Keratinocyte (primary cell): ENCODE measurements around the gene SPATS2L. TPM values are rescaled to one million over a fixed set of nuclear protein-coding genes. Genes with fewer than 3 reads are reported as not detected.

Experiments used
- DNase-seq: peaks from one replicate; pipeline ENCODE4 v3.0.0-alpha.2; 2011; ENCODE audit warnings: low read depth, missing footprints, low spot score
- FAIRE-seq: peaks from 2 replicates; lab custom pipeline; 2011; peaks lifted over from hg19 to GRCh38; lab: Jason Lieb, UNC
- H2AFZ ChIP-seq: 2 replicates; pipeline ENCODE4 v1.6.0; 2012; ENCODE audit warnings: low read length, control low read depth, inconsistent platforms; ENCODE audit not compliant: control insufficient read depth
- H3K27ac ChIP-seq: 2 replicates; pipeline ENCODE4 v1.5.1; 2011; ENCODE audit warnings: low read length; ENCODE audit not compliant: control insufficient read depth, insufficient read depth
- H3K27me3 ChIP-seq: 3 replicates; pipeline ENCODE4 v1.6.0; 2011; ENCODE audit warnings: low read length; ENCODE audit not compliant: control insufficient read depth, insufficient read depth; ENCODE audit errors: extremely low read depth
- H3K36me3 ChIP-seq, 2 experiments: 2 replicates in 1 of 2; 3 replicates in 1 of 2; pipeline ENCODE4 v1.5.1; 2011; ENCODE audit warnings: low read length in 2 of 2, mild to moderate bottlenecking in 1 of 2; ENCODE audit not compliant: control insufficient read depth in 2 of 2, insufficient read depth in 2 of 2; ENCODE audit errors: extremely low read depth in 1 of 2
- H3K4me1 ChIP-seq: 3 replicates; pipeline ENCODE4 v1.5.1; 2011; ENCODE audit warnings: low read length; ENCODE audit not compliant: control insufficient read depth, insufficient read depth; ENCODE audit errors: extremely low read depth
- H3K4me2 ChIP-seq: 3 replicates; pipeline ENCODE4 v1.6.0; 2011; ENCODE audit warnings: low read depth, low read length; ENCODE audit not compliant: control insufficient read depth, insufficient read depth; ENCODE audit errors: extremely low read depth
- H3K4me3 ChIP-seq, 3 experiments: fragments of 200-600 bp in 1 of 3; sonication (generic) in 1 of 3; 2 replicates in 2 of 3; 3 replicates in 1 of 3; pipeline ENCODE4 v1.5.1; 2011 to 2016; ENCODE audit warnings: low read length in 3 of 3, mild to moderate bottlenecking in 3 of 3, control low read depth in 2 of 3, inconsistent platforms in 1 of 3, low read depth in 1 of 3, mixed read lengths in 1 of 3, mixed run types in 1 of 3, moderate library complexity in 1 of 3; ENCODE audit not compliant: control insufficient read depth in 2 of 3, insufficient read depth in 2 of 3; ENCODE audit errors: extremely low read depth in 1 of 3
- H3K79me2 ChIP-seq: 2 replicates; pipeline ENCODE4 v1.6.0; 2012; ENCODE audit warnings: low read length; ENCODE audit not compliant: control insufficient read depth, insufficient read depth
- H3K9ac ChIP-seq: 3 replicates; pipeline ENCODE4 v1.6.0; 2011; ENCODE audit warnings: low read length; ENCODE audit not compliant: control insufficient read depth, insufficient read depth; ENCODE audit errors: extremely low read depth
- H3K9me1 ChIP-seq: 3 replicates; pipeline ENCODE4 v1.6.0; 2011; ENCODE audit warnings: low read length; ENCODE audit not compliant: control insufficient read depth, insufficient read depth; ENCODE audit errors: extremely low read depth
- H3K9me3 ChIP-seq: 2 replicates; pipeline ENCODE4 v1.5.1; 2012; ENCODE audit warnings: low read depth, low read length; ENCODE audit not compliant: control insufficient read depth
- H4K20me1 ChIP-seq: 3 replicates; pipeline ENCODE4 v1.6.0; 2011; ENCODE audit warnings: low read length; ENCODE audit not compliant: control insufficient read depth, insufficient read depth; ENCODE audit errors: extremely low read depth
- CTCF ChIP-seq, 3 experiments: IDR thresholded peaks in 1 of 3; conservative IDR thresholded peaks in 1 of 3; optimal IDR thresholded peaks in 1 of 3; 2 replicates in 2 of 3; 3 replicates in 1 of 3; pipeline versions ENCODE3 to v1.5.1; 2011; ENCODE audit warnings: low read length in 3 of 3, mild to moderate bottlenecking in 3 of 3, moderate library complexity in 2 of 3, control low read depth in 1 of 3, inconsistent platforms in 1 of 3; ENCODE audit not compliant: insufficient read depth in 2 of 3; ENCODE audit errors: extremely low read depth in 1 of 3
- EZH2 ChIP-seq: IDR thresholded peaks from one replicate; pipeline ENCODE4 v1.6.1; 2012; ENCODE audit warnings: inconsistent platforms, mild to moderate bottlenecking, low read length, moderate library complexity
- dilution Hi-C: fragments of 300-500 bp; cut with MboI; formaldehyde crosslinking; loops from one replicate; pipeline ENCODE4 v1.7.0; 2020; ENCODE audit warnings: low sequenced_read_pairs; ENCODE audit not compliant: extremely low pct_ligation_motif_present
- polyA plus RNA-seq, 5 experiments: library from polyadenylated mRNA; depleted of rRNA in 3 of 5; stranded (reverse) in 3 of 5; stranded (forward) in 1 of 5; unstranded in 1 of 5; fragments of >200 nt; gene quantifications; 1 replicate in 1 of 5; 2 replicates in 3 of 5; 3 replicates in 1 of 5; pipeline versions ENCODE4 v1.2.1 to v1.2.3, GENCODE V29; 2011 to 2012; ENCODE audit warnings: missing spikeins in 2 of 5, low read depth in 1 of 5, low replicate concordance in 1 of 5

Gene SPATS2L
- polyA plus RNA-seq, 1 donor (not counting 4 experiments of a cell fraction or from before 2014, with no cell fraction given) = 95.3 TPM

- H3K9ac ChIP-seq = no peak overlapping the region
- H3K9me1 ChIP-seq = no peaks in the 10 kb centered on the region
- dilution Hi-C loops = no loop called here
- no peaks in the 10 kb centered on the region for H3K4me1 ChIP-seq
- no peaks in the 10 kb centered on the region for H3K9me3 ChIP-seq
- no peak for DNase-seq
- no peaks in the 10 kb centered on the region for H4K20me1 ChIP-seq
- H2AFZ ChIP-seq = no peak overlapping the region
- no peak overlapping the region for H3K4me3 ChIP-seq
- H3K79me2 ChIP-seq = no peaks in the 10 kb centered on the region
- H3K27me3 ChIP-seq = no peaks in the 10 kb centered on the region
- H3K27ac ChIP-seq = no peak overlapping the region
- no peak for FAIRE-seq
- H3K4me2 ChIP-seq = no peak overlapping the region
- no peak for TF ChIP-seq CTCF (optimal IDR thresholded peaks at IDR 0.05 in 1 of 3, IDR thresholded peaks at IDR 0.05 in 1 of 3, conservative IDR thresholded peaks at IDR 0.05 in 1 of 3; ENCODE audit: extremely low read depth in 1 of 3, insufficient read depth in 2 of 3, low read length in 3 of 3)
- no peak for TF ChIP-seq EZH2
- peaks cover 0 to 8% of the 10 kb centered on the region in 2 experiments for H3K36me3 ChIP-seq
Observed at GRCh38 chr2:200426754-200427153, 120.3 kb downstream of the SPATS2L start.

GRCh38 chr2:200428961-200429665 lies 122.6 kb downstream of the SPATS2L start:
- H3K27me3 ChIP-seq = no peaks in the 10 kb centered on the region
- peaks cover 0 to 3% of the 10 kb centered on the region in 2 experiments for H3K36me3 ChIP-seq
- H3K27ac ChIP-seq = no peak overlapping the region
- no peak for TF ChIP-seq CTCF (optimal IDR thresholded peaks at IDR 0.05 in 1 of 3, IDR thresholded peaks at IDR 0.05 in 1 of 3, conservative IDR thresholded peaks at IDR 0.05 in 1 of 3; ENCODE audit: extremely low read depth in 1 of 3, insufficient read depth in 2 of 3, low read length in 3 of 3)
- TF ChIP-seq EZH2 = no peak
- no peak for FAIRE-seq
- no peaks in the 10 kb centered on the region for H3K9me3 ChIP-seq
- H4K20me1 ChIP-seq = no peaks in the 10 kb centered on the region
- DNase-seq = no peak
- no peaks in the 10 kb centered on the region for H3K9me1 ChIP-seq
- H2AFZ ChIP-seq = no peak overlapping the region
- no peak overlapping the region for H3K4me3 ChIP-seq
- H3K9ac ChIP-seq = no peak overlapping the region
- dilution Hi-C loops = no loop called here
- H3K4me1 ChIP-seq = no peaks in the 10 kb centered on the region
- no peak overlapping the region for H3K4me2 ChIP-seq
- no peaks in the 10 kb centered on the region for H3K79me2 ChIP-seq
